Activated effector memory CD4-positive, alpha-beta T cell treated with Interleukin-2 at 50 U/mL for 16 hours (primary cell): ENCODE data around the gene IL6ST.
"Not testable (repeated sequence)": the region's sequence is repeated elsewhere in the genome, so short reads cannot be mapped to it uniquely, and the experiment has no call there.

Source experiments
- DNase-seq: peaks from one replicate; pipeline ENCODE4 v3.0.0-alpha.2; 2020

Gene IL6ST

GRCh38 chr5:55994495-55994997, at the start of gene IL6ST:
Gene IL6ST, minus strand, starts transcription at chr5:55994963. Its CDS starts 18,685 bp downstream, at chr5:55976278.
- DNase-seq = no peak

DNA sequence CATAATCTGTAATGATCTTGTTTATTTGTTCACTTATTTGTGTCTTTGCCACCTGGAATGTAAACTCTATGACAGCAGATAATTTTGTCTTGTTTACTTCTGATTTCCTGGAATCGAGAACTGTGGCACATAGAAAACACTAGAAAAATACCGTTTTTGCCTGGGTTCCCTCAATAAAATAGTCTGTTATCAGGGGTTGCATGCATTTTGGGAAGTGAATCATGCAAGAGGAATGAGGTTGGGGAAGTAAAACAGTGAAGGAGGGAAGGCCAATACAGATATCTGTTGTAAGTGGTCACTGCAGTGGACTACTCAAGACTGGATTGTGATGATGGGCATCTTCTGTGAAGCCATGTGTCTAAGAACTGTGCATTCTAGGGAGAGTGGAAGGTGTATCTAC, 45.2 kb upstream of the IL6ST start:
- DNase-seq = no peak

DNA sequence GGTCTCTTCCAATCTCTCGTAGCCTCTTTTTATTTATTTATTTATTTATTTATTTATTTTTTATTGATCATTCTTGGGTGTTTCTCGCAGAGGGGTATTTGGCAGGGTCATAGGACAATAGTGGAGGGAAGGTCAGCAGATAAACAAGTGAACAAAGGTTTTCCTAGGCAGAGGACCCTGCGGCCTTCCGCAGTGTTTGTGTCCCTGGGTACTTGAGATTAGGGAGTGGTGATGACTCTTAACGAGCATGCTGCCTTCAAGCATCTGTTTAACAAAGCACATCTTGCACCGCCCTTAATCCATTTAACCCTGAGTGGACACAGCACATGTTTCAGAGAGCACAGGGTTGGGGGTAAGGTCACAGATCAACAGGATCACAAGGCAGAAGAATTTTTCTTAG, 43.4 kb upstream of the IL6ST start:
- DNase-seq = not testable (repeated sequence)

- no peak for DNase-seq
Measured at GRCh38 chr5:56037531-56038010, 42.8 kb upstream of the IL6ST start.

DNA sequence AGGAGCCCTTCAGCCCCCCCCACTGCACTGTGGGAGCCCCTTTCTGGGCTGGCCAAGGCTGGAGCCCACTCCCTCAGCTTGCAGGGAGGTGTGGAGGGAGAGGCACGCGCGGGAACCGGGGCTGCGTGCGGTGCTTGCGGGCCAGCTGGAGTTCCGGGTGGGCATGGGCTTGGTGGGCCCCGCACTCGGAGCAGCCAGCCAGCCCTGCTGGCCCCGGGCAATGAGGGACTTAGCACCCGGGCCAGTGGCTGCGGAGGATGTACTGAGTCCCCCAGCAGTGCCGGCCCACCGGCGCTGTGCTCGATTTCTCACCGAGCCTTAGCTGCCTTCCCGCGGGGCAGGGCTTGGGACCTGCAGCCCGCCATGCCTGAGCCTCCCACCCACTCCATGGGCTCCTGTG, 40.6 kb upstream of the IL6ST start:
- DNase-seq = not testable (repeated sequence)

- not testable (repeated sequence) for DNase-seq
Measured at GRCh38 chr5:56029871-56030630, 35.3 kb upstream of the IL6ST start.

GRCh38 chr5:56029457-56029856, 34.7 kb upstream of the IL6ST start:
- DNase-seq = no peak

DNA sequence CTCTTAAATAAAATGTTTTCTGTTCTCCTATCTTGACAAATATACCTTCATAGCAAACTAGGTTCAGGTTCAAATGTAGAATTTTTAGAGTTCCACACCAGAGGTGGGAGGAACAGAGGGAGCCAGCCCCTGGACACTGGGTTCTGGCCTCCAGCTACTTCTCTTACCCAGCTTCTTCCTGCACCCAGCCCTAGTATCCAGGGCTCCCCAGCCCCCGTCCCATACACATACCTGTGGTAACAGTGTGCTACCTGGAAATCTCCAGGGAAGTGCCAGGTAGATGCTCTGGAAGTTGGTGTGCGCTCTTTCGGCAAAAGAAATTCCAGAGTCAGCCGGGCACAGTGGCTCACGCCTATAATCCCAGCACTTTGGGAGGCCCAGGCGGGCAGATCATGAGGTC, 33.9 kb upstream of the IL6ST start:
- no peak for DNase-seq

DNA sequence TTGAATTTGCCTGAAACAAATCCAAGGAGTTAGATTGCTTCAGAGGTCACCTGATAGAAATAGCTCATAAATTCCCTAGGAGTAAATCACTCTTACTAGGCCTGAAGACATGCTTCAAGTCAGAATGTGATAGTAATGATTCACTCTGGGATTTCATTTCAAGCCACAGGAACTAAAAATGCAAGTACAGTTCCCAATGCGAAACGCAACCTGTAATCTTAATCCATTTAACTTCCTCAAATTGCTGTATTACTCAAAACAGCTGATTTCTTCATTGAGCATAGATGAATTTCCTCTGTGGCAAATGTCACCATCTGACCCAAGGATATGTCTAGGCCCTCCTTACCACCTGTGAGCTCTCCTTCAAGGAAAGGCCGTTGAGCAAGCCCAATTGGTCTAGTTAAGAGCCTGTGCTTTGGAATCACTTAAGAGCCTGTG, 32.1 kb upstream of the IL6ST start:
- DNase-seq = no peak

GRCh38 chr5:56025151-56025885, 30.6 kb upstream of the IL6ST start:
- no peak for DNase-seq

DNA sequence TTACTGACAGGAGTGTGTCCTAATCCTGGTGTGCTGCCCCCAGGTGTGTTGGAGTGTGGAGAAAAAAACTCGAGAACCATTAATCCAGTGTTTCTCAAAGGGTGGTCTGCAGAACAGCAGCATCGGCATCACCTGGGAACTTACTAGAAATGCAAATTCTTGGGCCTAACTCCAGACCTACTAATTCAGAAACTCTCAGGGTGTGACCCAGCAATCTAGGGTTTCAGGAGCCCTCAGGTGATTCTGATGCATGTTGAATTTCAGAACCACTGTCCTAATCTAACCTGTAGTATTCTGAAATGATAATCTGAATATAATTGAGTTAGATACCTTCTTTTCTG, 30.0 kb upstream of the IL6ST start:
- DNase-seq = no peak

DNA sequence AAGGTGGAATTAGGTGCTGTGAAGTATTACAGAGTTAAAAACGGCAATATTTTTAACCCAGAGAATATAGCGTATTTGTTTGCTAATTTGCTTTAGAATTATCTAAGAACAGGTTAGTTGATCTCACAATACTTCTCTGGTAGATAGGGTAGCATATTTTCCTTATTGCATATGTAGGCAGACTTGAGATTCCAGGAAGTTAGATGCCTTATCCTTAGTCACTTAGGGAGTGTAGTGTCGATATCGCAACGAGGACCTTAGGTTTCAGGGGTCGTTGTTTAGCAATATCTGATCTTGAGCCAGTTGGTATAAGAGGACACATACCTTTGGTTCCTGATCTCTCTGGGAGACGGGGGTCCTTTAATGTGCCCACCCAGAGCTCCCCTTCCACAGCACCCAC, 28.5 kb upstream of the IL6ST start:
- DNase-seq = no peak

DNA sequence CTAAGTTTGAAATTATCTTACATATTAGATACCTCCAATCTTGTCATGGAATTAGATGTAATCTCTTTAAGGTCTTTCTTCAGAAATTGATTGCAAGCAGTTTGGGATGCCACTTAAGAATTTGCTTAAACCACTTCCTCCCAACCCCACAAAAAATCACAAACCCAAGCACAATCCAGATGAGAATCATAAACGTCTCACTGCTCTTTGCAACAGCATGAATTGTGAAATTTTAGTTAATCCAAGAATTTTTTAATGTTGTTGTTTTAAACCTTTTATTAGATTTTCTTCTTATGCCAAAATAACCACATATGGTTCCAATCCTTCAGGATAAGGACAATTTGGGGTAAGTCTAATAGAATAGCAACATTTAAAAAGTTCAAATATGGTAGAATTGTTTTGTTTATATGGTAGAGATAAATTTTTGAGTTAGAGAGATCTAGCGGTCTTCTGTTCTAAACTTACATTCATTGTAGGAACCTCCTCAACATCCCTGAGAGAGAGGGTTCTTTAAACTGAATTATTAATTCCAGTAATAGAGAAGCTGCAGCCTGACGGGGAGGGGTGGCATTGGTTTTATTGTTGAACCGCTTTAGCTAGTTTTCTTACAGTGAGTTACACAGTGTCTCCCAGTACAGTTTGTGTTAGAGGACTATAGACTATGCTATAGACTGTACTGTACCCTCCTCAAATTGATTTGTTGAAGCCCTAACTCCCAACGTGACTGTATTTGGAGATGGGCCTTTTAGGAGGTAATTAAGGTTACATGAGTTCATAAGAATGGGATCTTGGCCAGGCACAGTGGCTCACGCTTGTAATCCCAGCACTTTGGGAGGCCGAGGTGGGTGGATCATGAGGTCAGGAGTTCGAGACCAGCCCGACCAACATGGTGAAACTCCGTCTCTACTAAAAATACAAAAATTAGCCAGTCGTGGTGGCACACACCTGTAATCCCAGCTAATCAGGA, 24.8 kb upstream of the IL6ST start:
- no peak for DNase-seq

DNA sequence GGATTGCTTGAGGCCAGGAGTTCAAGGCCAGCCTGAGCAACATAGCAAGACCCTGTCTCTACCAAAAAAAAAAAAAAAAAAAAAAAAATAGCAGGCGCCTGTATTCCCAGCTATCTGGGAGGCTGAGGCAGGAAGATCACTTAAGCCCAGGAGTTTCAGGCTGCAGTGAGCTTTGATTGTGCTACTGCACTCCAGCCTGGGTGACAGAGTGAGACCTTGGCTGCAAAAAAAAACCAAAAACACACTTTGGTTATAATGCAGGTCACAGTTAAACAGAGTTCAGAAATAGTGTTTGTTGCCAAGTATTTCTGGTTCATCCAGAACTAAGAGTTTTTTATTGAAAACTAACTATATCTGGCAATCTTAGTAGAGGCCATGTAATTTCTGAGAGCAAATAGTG, 24.1 kb upstream of the IL6ST start:
- no peak for DNase-seq

DNA sequence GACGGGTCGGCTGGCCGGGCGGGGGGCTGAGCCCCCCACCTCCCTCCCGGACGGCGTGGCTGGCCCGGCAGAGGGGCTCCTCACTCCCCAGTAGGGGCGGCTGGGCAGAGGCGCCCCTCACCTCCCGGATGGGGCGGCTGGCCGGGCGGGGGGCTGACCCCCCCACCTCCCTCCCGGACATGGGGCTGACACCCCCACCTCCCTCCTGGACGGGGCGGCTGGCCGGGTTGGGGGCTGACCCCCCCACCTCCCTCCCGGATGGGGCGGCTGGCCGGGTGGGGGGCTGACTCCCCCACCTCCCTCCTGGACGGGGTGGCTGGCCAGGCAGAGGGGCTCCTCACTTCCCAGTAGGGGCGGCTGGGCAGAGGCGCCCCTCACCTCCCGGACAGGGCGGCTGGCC, 19.9 kb upstream of the IL6ST start:
- DNase-seq = not testable (repeated sequence)

DNA sequence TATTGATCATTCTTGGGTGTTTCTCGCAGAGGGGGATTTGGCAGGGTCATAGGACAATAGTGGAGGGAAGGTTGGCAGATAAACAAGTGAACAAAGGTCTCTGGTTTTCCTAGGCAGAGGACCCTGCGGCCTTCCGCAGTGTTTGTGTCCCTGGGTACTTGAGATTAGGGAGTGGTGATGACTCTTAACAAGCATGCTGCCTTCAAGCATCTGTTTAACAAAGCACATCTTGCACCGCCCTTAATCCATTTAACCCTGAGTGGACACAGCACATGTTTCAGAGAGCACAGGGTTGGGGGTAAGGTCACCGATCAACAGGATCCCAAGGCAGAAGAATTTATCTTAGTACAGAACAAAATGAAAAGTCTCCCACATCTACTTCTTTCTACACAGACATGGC, 19.2 kb upstream of the IL6ST start:
- not testable (repeated sequence) for DNase-seq

DNA sequence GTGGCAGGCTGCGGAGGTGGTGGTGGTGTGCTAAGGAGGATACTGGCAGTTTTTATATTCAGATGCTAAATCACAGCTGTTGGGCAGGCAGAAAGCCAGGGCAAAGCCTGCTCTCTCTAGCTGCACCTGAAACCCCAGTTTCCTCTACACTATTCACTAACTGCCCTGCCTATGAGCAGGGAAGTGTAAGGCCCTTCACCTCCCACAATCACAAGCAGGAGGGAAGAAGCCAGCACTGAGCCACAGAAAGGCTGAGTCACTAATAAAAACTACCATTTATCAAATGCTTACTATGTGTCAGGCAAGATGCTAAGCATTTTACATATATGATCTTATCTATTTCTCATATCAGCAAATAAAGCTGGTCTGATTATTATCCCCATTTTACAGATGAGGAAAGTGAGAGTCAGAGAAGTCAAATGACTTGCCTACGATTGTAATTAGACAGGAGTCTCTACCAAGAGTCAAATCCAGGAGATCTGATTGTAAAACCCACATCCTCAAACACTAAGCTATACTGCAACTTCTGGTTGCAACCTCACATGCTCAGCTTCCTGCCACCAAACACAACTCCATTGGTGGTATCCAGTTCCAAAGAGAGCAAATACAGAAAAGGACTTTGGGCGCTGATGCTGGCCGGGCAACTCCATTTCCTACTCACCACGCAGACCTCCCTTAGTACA, 17.7 kb upstream of the IL6ST start:
- DNase-seq = peak; percentile 18

DNA sequence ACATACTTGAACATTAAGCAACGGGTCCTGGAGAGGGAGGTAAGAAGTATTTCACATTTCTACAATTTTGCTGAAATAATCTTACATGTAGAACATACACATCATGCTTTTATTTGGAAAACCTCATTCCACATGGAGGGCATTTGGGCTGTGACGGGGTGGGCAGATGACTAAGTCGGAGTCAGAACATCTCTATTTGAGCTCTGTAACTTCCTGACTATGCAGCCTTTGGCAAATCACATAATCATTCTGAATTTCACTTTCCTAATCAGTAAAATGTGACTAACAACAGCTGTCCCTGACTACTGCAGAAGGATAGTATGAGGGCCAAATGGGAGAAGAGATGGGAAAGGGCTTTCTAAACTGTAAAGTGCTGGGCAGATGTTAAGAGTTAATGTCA, 17.1 kb upstream of the IL6ST start:
- no peak for DNase-seq

DNA sequence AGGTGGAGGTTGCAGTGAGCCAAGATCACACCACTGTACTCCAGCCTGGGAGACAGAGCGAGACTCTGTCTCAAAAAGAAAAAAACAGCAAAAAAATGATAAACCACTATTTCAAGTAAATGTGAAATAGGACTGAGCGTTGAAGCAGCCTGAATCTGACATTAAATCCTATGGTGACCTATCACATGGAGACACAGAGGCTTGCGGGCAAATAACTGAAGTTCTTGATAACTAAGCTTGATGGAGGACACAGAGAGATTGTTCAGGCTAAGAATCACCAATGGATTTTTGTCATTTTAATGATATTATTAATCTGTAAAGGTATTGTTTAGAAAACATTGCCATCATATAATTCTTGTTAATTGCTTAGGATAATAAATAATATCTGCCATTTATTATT, 15.7 kb upstream of the IL6ST start:
- no peak for DNase-seq

- DNase-seq = no peak
Measured at GRCh38 chr5:56006600-56006999, 11.8 kb upstream of the IL6ST start.

DNA sequence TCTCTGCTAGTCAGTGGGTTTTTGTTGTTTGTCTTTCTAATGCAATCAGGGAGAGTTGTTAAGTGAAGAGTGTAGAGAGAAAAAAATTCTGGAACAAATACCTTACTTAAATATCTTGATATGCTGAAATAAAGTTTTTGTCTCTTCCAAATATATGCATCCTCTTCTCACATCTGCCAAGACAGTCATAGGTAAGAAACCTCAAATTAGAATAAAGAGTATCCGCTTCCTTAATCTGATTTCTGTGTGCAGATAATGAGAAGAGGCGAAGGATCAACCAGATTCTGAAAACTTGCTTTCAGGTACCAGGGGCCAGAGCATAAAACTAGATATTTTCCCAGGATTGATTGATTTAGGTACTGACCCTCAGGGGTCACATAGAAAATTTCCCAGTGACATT, 11.3 kb upstream of the IL6ST start:
- DNase-seq = no peak

- no peak for DNase-seq
Measured at GRCh38 chr5:56004874-56005273, 10.1 kb upstream of the IL6ST start.
